ENCODE results near the gene NANP.

Gene NANP

DNA sequence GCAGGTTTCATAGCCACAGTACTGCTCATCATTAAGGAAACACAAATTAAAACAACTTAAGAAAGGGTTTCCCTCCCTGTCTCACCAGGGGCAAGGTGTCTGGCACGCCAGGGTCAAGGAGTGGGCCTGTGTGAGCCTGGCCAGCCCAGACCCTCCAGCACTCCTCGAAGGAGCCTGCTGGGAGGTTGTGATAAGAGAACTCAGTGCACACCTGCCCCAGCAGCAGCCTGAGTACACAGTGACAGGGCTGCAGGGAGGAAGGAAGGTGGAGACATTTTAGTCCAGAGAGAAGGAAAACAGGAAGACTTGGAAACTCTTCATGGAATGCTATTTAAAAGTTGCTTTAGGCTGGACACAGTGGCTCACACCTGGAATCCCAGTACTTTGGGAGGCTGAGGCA is 52.6 kb downstream of the NANP start:
- no peak for DNase-seq (ENCODE audit: low read depth)

DNA sequence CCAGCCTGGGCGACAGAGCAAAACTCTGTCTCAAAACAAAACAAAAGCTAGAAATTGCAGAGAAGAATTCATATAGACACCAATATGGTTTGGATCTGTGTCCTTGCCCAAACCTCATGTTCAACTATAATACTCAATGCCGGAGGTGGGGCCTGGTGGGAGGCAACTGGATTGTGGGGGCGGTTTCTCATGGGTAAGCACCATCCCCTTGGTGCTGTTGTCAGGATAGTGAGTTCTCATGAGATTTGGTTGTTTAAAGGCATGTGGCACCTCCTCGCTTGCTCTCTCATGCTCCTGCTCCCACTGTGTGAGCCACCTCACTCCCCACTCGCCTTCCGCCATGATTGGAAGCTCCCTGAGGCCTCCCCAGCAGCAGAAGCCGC is 53.7 kb downstream of the NANP start:
- DNase-seq (ENCODE audit: low read depth) = no peak

DNA sequence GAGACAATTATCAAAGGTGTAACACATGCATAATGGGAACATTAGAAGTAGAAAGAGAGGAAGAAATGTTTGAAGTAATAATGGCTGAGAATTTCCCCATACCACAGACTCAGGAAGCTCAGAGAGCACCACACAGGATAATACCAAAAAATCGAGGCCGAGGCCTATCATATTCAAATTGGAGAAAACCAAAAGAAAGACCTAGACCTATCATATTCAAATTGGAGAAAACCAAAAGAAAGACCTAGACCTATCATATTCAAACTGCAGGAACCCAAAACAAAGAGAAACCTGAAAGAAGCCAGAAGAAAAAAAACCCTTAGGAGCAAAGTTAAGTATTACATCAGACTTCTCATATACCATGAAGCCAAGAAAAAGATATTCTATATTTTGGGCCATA is 56.5 kb downstream of the NANP start:
- no peak for DNase-seq (ENCODE audit: low read depth)

DNA sequence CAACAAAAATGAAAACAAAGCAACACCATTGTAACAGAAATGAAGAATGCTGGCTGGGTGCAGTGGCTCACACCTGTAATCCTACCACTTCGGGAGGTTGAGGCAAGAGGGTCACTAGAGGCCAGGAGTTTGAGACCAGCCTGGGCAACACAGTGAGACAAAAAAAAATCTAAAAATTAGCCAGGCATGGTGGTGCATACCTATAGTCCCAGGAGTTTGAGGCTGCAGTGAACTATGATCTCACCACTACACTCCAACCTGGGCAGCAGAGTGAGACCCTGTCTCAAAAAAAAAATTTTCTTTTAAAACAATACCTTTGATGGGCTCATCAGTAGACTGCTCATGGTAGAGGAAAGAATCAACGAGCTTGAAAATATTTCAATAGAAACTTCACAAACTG is 57.0 kb downstream of the NANP start:
- no peak for DNase-seq (ENCODE audit: low read depth)

DNA sequence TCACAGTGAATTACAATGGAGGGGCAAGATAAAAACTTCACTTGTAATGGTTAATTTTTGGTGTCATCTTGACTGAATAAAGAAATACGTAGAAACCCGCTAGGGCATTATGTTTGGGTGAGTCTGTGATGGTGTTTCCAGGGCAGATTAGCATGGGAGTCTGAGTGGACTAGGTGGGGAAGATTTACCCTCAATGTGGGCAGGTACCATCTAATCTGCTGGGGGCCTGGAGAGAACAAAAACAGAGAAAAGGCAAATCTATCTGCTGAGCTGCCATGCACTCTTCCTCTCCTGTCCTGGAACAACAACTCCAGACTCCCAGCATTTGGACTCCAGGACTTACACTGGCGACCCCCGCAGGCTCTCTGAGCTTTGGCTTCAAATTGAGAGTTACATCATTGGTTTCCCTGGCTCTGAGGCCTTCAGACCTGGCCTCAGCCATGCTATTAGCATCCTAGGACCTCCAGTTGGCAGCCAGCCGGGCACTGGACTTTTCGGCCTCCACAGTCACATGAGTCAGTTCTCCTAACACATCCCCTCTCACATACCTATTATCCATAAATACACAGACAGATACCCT is 58.1 kb downstream of the NANP start:
- no peak for DNase-seq (ENCODE audit: low read depth)

DNA sequence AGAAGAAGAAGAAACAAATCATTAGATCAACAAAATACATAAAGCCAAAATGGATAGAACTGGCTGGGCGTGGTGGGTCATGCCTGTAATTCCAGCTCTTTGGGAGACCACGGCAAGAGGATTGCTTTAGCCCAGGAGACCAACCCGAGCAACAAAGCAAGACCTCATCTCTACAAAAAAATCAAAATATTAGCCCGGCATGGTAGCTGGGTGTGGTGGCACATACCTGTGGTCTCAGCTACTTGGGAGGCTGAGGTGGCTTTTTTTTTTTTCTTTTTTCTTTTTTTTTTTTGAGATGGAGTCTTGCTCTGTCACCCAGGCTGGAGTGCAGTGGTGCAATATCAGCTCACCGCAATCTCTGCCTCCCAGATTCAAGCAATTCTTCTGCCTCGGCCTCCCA is 59.9 kb downstream of the NANP start:
- DNase-seq (ENCODE audit: low read depth) = no peak

DNA sequence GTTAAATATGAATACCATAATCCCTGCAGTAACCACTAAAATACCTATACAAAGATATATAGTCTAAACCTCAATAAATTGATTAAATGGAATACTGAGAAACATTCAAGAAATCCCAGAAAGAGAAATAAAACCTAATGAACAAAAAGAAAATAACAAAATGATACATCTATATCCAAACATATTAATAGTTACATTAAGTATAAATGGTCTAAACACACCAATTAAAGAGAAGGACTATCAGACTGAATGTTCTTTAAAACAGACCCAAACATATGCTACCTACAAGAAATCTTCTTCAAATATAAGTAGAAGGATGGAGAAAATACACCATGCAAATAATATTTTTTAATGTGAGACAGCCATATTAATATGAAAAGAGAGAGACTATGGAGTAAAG is 60.5 kb downstream of the NANP start:
- no peak for DNase-seq (ENCODE audit: low read depth)
